ENCODE measurements around the gene ITIH5. TPM values are rescaled to one million over a fixed set of nuclear protein-coding genes. Genes with fewer than 3 reads are reported as not detected.

Gene ITIH5
- total RNA-seq, 1 experiment from 2014 or later = 5.2 TPM

- Mint-ChIP-seq H3K9me3 (ENCODE audit: low read depth, unreplicated experiment) (peaks cover 4% of the 10 kb centered on the region), H3K27me3 (ENCODE audit: unreplicated experiment) (peaks cover 27% of the 10 kb centered on the region), H3K4me1 (ENCODE audit: low read depth, unreplicated experiment) (no peaks in the 10 kb centered on the region), H3K36me3 (ENCODE audit: insufficient read depth, unreplicated experiment) (no peaks in the 10 kb centered on the region), H3K27ac (ENCODE audit: unreplicated experiment) (no peak overlapping the region), H3K4me3 (ENCODE audit: low read depth, unreplicated experiment) (no peak overlapping the region)
- BruUV-seq (replicated peaks) = no TSS peak
- CTCF ChIA-PET = no interaction called here
- intact Hi-C loops (cut with micrococcal nuclease; ENCODE audit: unreplicated experiment) = no loop called here
- TF ChIP-seq CTCF (IDR thresholded peaks at IDR 0.05; ENCODE audit: unreplicated experiment) = no peak
- DNase-seq = no peak
Measured at GRCh38 chr10:7679256-7679655, 12.5 kb upstream of the ITIH5 start.

GRCh38 chr10:7672341-7673134 is 5.8 kb upstream of the ITIH5 start:
- BruUV-seq (replicated peaks) = no TSS peak

GRCh38 chr10:7670157-7670556 is 3.4 kb upstream of the ITIH5 start:
- Mint-ChIP-seq H3K27ac (ENCODE audit: unreplicated experiment) (no peak overlapping the region), H3K9me3 (ENCODE audit: low read depth, unreplicated experiment) (no peaks in the 10 kb centered on the region), H3K27me3 (ENCODE audit: unreplicated experiment) (peaks cover 86% of the 10 kb centered on the region), H3K36me3 (ENCODE audit: insufficient read depth, unreplicated experiment) (peaks cover 14% of the 10 kb centered on the region), H3K4me3 (ENCODE audit: low read depth, unreplicated experiment) (no peak overlapping the region), H3K4me1 (ENCODE audit: low read depth, unreplicated experiment) (peaks cover 8% of the 10 kb centered on the region)
- CTCF ChIA-PET = no interaction called here
- no TSS peak for BruUV-seq (replicated peaks)
- no peak for TF ChIP-seq CTCF (IDR thresholded peaks at IDR 0.05; ENCODE audit: unreplicated experiment)
- no peak for DNase-seq
- intact Hi-C loops (cut with micrococcal nuclease; ENCODE audit: unreplicated experiment) = no loop called here

More at GRCh38 chr10:7672341-7673134, 5.8 kb upstream of the ITIH5 start:
- peaks cover 87% of the 10 kb centered on the region for H3K27me3 Mint-ChIP-seq (ENCODE audit: unreplicated experiment)
- H3K27ac Mint-ChIP-seq (ENCODE audit: unreplicated experiment) = no peak overlapping the region
- no peaks in the 10 kb centered on the region for H3K9me3 Mint-ChIP-seq (ENCODE audit: low read depth, unreplicated experiment)
- DNase-seq = no peak
- TF ChIP-seq CTCF (IDR thresholded peaks at IDR 0.05; ENCODE audit: unreplicated experiment) = no peak
- no peak overlapping the region for H3K4me3 Mint-ChIP-seq (ENCODE audit: low read depth, unreplicated experiment)
- intact Hi-C loops (cut with micrococcal nuclease; ENCODE audit: unreplicated experiment) = no loop called here
- CTCF ChIA-PET = no interaction called here
- H3K4me1 Mint-ChIP-seq (ENCODE audit: low read depth, unreplicated experiment) = peaks cover 7% of the 10 kb centered on the region
- H3K36me3 Mint-ChIP-seq (ENCODE audit: insufficient read depth, unreplicated experiment) = peaks cover 5% of the 10 kb centered on the region

GRCh38 chr10:7667262-7668141 is 736 bp upstream of the ITIH5 start:
- Mint-ChIP-seq H3K9me3 (ENCODE audit: low read depth, unreplicated experiment) (no peaks in the 10 kb centered on the region), H3K4me3 (ENCODE audit: low read depth, unreplicated experiment) (peak overlapping the region; percentile 66), H3K27me3 (ENCODE audit: unreplicated experiment) (peaks cover 64% of the 10 kb centered on the region), H3K27ac (ENCODE audit: unreplicated experiment) (no peak overlapping the region), H3K4me1 (ENCODE audit: low read depth, unreplicated experiment) (peaks cover 8% of the 10 kb centered on the region), H3K36me3 (ENCODE audit: insufficient read depth, unreplicated experiment) (peaks cover 14% of the 10 kb centered on the region)
- no TSS peak for BruUV-seq (replicated peaks)
- TF ChIP-seq CTCF (IDR thresholded peaks at IDR 0.05; ENCODE audit: unreplicated experiment) = no peak
- intact Hi-C loops (cut with micrococcal nuclease; ENCODE audit: unreplicated experiment) = no loop called here
- DNase-seq = no peak
- CTCF ChIA-PET = no interaction called here
